Activated CD8-positive, alpha-beta T cell treated with anti-CD3 and anti-CD28 coated beads for 36 hours (primary cell): ENCODE data around the gene SGTA. TPM values are rescaled to one million over a fixed set of nuclear protein-coding genes. Genes with fewer than 3 reads are reported as not detected.

Source experiments
- ATAC-seq: fragments of 200-7000 bp; cut with Tn5 transposase; one replicate; pipeline ENCODE4 v1.10.0; 2021; ENCODE audit warnings: mild to moderate bottlenecking, moderate library complexity
- CTCF ChIA-PET: fragments of 350-600 bp; sonication (Branson Sonifier 250); formaldehyde crosslinking; loops from one replicate; lab custom pipeline; 2021; ENCODE audit warnings: antibody characterized with exemption; lab: Charles Lee
- POLR2A ChIA-PET: fragments of 350-600 bp; sonication (Branson Sonifier 250); formaldehyde crosslinking; loops from one replicate; lab custom pipeline; 2021; ENCODE audit warnings: antibody characterized with exemption; lab: Charles Lee
- DNase-seq: peaks from one replicate; pipeline ENCODE4 v3.0.0-alpha.2; 2020
- H3K27ac Mint-ChIP-seq: one replicate; pipeline ENCODE4 v1.8.0; 2021; ENCODE audit warnings: mild to moderate bottlenecking, mixed read lengths
- H3K27me3 Mint-ChIP-seq: one replicate; pipeline ENCODE4 v1.8.0; 2021; ENCODE audit warnings: mixed read lengths
- H3K36me3 Mint-ChIP-seq: one replicate; pipeline ENCODE4 v1.8.0; 2021; ENCODE audit warnings: low read depth, mixed read lengths
- H3K4me1 Mint-ChIP-seq: one replicate; pipeline ENCODE4 v1.8.0; 2021; ENCODE audit warnings: low read depth, mixed read lengths
- H3K4me3 Mint-ChIP-seq: one replicate; pipeline ENCODE4 v1.8.0; 2021; ENCODE audit warnings: mild to moderate bottlenecking, moderate library complexity, mixed read lengths
- H3K9me3 Mint-ChIP-seq: one replicate; pipeline ENCODE4 v1.8.0; 2021; ENCODE audit warnings: mixed read lengths
- CTCF ChIP-seq: fragments of 200-600 bp; IDR thresholded peaks from one replicate; pipeline ENCODE4 v1.8.0; 2022; ENCODE audit warnings: antibody characterized with exemption, mild to moderate bottlenecking
- intact Hi-C: fragments of 100-400 bp; cut with micrococcal nuclease; formaldehyde crosslinking; loops from one replicate; pipeline ENCODE4 v1.10.0; 2022
- total RNA-seq, 2 experiments: library from RNA; stranded (reverse); gene quantifications; one replicate each; pipeline ENCODE4 v1.2.3, GENCODE V29; 2021

Gene SGTA
- total RNA-seq, result 10 to 100 TPM; 53.4 to 60.8 TPM

- peak; percentile 79 for ATAC-seq
- POLR2A ChIA-PET, result interaction anchor here (0.5 to 1.8 kb wide), 7 partner anchors 18 to 497 kb away, joined by 3 to 6 read pairs (median 3); no protein-coding TSS in a partner anchor
- intact Hi-C loops, result loop anchor here (10.0 kb wide), 1 partner anchor 252 kb away; no protein-coding TSS in a partner anchor
Measured at GRCh38 chr19:2782936-2783780, at the start of gene SGTA. Gene SGTA (minus strand): TSS chr19:2783273. CDS start chr19:2769068, 14,205 bp downstream.

GRCh38 chr19:2827840-2828489 lies 44.9 kb upstream of the SGTA start:
- H3K36me3 Mint-ChIP-seq, result peaks cover 40% of the 10 kb centered on the region
- intact Hi-C loops, result no loop called here
- no peak overlapping the region for H3K4me3 Mint-ChIP-seq
- H3K9me3 Mint-ChIP-seq, result peaks cover 22% of the 10 kb centered on the region
- POLR2A ChIA-PET, result no interaction called here
- CTCF ChIA-PET, result no interaction called here
- H3K27ac Mint-ChIP-seq, result no peak overlapping the region
- no peak for DNase-seq
- no peaks in the 10 kb centered on the region for H3K27me3 Mint-ChIP-seq
- no peak for ATAC-seq
- TF ChIP-seq CTCF, result no peak
- H3K4me1 Mint-ChIP-seq, result no peaks in the 10 kb centered on the region

More at GRCh38 chr19:2782936-2783780, at the start of gene SGTA:
- H3K27ac Mint-ChIP-seq, result peak within 1 kb of the TSS; percentile 98
- H3K4me3 Mint-ChIP-seq, result peak within 1 kb of the TSS; percentile 93
- DNase-seq, result peak; percentile 99
- H3K36me3 Mint-ChIP-seq, result peaks cover 24% of the 10 kb centered on the region
- TF ChIP-seq CTCF, result no peak
- H3K27me3 Mint-ChIP-seq, result no peaks in the 10 kb centered on the region
- peaks cover 47% of the 10 kb centered on the region for H3K4me1 Mint-ChIP-seq
- no peaks in the 10 kb centered on the region for H3K9me3 Mint-ChIP-seq
- CTCF ChIA-PET, result interaction anchor here (1.0 kb wide), 1 partner anchor 90 kb away, joined by 4 read pairs; no protein-coding TSS in a partner anchor

GRCh38 chr19:2827022-2827421 lies 43.9 kb upstream of the SGTA start:
- ChIA-PET CTCF (no interaction called here), POLR2A (no interaction called here)
- DNase-seq (no peak), ATAC-seq (no peak)
- Mint-ChIP-seq H3K36me3 (peaks cover 31% of the 10 kb centered on the region), H3K9me3 (peaks cover 13% of the 10 kb centered on the region), H3K27me3 (no peaks in the 10 kb centered on the region), H3K27ac (no peak overlapping the region), H3K4me1 (no peaks in the 10 kb centered on the region), H3K4me3 (no peak overlapping the region)
- intact Hi-C loops, result no loop called here
- TF ChIP-seq CTCF, result no peak

- intact Hi-C loops, result no loop called here
- Mint-ChIP-seq H3K4me3 (no peak overlapping the region), H3K27ac (no peak overlapping the region), H3K27me3 (no peaks in the 10 kb centered on the region), H3K36me3 (peaks cover 18% of the 10 kb centered on the region), H3K9me3 (peaks cover 2% of the 10 kb centered on the region), H3K4me1 (peaks cover 5% of the 10 kb centered on the region)
- ChIA-PET CTCF (interaction anchor here (1.8 kb wide), 1 partner anchor 176 kb away, joined by 6 read pairs; no protein-coding TSS in a partner anchor), POLR2A (no interaction called here)
- TF ChIP-seq CTCF, result no peak
- DNase-seq, result no peak
- ATAC-seq, result no peak
Measured at GRCh38 chr19:2824129-2824528, 41.1 kb upstream of the SGTA start.
